ENCODE measurements around the gene RAD51B. TPM values are rescaled to one million over a fixed set of nuclear protein-coding genes. Genes with fewer than 3 reads are reported as not detected.

The RAD51B gene
- total and polyA plus RNA-seq, 2 donors (not counting 1 experiment from before 2014, with no cell fraction given), result 4.6 to 16.3 TPM

DNA sequence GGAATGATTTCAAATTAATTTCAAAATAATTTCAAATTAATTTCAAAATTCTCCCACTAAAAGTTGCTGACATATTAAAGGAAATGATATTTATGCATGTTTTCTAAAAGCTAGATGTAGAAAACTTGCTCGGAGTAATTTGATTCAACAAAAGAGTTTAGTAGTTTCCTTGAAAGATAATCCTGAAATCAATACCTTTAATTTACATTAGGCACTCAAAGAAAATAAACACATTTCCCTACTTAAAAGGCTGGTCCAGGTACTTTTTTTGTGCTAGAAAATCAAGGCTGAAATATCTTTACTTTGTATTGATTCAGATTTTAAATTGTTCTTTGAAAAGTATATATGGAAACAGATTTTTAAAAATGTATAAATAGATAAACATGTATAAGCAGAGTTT, 370.5 kb downstream of the RAD51B start:
- no peak for DNase-seq (ENCODE audit: low read depth in 2 of 2)
- TF ChIP-seq, protein P1, sequence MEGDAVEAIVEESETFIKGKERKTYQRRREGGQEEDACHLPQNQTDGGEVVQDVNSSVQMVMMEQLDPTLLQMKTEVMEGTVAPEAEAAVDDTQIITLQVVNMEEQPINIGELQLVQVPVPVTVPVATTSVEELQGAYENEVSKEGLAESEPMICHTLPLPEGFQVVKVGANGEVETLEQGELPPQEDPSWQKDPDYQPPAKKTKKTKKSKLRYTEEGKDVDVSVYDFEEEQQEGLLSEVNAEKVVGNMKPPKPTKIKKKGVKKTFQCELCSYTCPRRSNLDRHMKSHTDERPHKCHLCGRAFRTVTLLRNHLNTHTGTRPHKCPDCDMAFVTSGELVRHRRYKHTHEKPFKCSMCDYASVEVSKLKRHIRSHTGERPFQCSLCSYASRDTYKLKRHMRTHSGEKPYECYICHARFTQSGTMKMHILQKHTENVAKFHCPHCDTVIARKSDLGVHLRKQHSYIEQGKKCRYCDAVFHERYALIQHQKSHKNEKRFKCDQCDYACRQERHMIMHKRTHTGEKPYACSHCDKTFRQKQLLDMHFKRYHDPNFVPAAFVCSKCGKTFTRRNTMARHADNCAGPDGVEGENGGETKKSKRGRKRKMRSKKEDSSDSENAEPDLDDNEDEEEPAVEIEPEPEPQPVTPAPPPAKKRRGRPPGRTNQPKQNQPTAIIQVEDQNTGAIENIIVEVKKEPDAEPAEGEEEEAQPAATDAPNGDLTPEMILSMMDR (conservative IDR thresholded peaks at IDR 0.05 in 1 of 2, IDR thresholded peaks at IDR 0.05 in 1 of 2; ENCODE audit: low read depth in 1 of 2, low read length in 2 of 2), result no peak
- TF ChIP-seq EZH2 (IDR thresholded peaks at IDR 0.05; ENCODE audit: low read length, missing control alignments), result no peak
- H3K4me3 ChIP-seq (replicated peaks in 1 of 4; ENCODE audit: control extremely low read depth in 1 of 4, insufficient read depth in 1 of 4, low read depth in 3 of 4, low read length in 4 of 4), result no peak overlapping the region
- H2AFZ ChIP-seq (ENCODE audit: low read length), result no peak overlapping the region
- no peaks in the 10 kb centered on the region for H4K20me1 ChIP-seq (ENCODE audit: control insufficient read depth, extremely low read depth, insufficient read depth, low read length)
- H3K36me3 ChIP-seq (ENCODE audit: control insufficient read depth, insufficient read depth, low read length), result no peaks in the 10 kb centered on the region
- no peaks in the 10 kb centered on the region for H3K9me3 ChIP-seq (ENCODE audit: control insufficient read depth, insufficient read depth, low read depth, low read length)
- no peaks in the 10 kb centered on the region for H3K4me1 ChIP-seq (ENCODE audit: control insufficient read depth, extremely low read depth, insufficient read depth, low read length)
- no peak overlapping the region for H3K4me2 ChIP-seq (ENCODE audit: extremely low read depth, insufficient read depth, low read length)
- no peaks in the 10 kb centered on the region for H3K79me2 ChIP-seq (ENCODE audit: control insufficient read depth, insufficient read depth, low read length)
- no peak overlapping the region for H3K9ac ChIP-seq (ENCODE audit: insufficient read depth, low read length)
- H3K27ac ChIP-seq (ENCODE audit: insufficient read depth, low read length), result no peak overlapping the region
- H3K27me3 ChIP-seq (ENCODE audit: control insufficient read depth, insufficient read depth, low read length), result no peaks in the 10 kb centered on the region

DNA sequence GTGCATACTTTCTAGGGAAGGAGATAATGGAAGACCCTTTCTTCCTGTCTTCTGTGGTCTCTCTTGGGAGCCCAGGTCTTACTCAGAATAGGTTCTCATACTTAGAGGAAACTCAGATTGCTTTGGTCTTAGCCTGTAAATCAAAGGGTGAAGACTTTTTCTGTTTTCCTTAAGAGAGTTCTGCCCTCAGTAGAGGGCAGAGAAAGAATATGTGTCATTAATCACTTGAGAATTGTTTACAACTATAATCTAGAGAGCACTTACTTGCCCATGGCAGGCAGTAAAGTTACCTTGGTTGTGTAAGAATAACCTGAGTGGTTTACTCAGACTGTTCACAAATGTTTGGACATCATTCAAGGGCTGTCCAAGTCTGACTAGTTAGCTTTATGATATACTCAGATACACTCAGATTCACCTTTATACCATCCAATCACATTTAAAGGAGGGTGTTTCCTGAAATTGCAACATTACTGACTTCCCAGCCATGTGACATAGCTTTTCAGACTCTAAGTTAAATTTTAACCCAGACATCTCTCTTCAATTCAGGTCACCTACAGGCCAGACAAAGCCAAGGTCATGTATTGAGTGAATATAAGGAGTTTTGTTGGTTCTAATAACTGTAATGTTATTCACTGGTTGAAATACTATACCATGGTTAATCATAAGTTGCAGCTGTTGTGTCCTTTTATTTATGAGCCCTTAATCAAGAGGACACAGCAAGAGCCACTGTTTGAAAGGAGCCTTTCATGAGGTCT, 372.2 kb downstream of the RAD51B start:
- Histone ChIP-seq H3K27ac (ENCODE audit: insufficient read depth, low read length) (no peak overlapping the region), H3K9me3 (ENCODE audit: control insufficient read depth, insufficient read depth, low read depth, low read length) (no peaks in the 10 kb centered on the region), H4K20me1 (ENCODE audit: control insufficient read depth, extremely low read depth, insufficient read depth, low read length) (no peaks in the 10 kb centered on the region), H3K36me3 (ENCODE audit: control insufficient read depth, insufficient read depth, low read length) (no peaks in the 10 kb centered on the region), H3K4me3 (replicated peaks in 1 of 4; ENCODE audit: control extremely low read depth in 1 of 4, insufficient read depth in 1 of 4, low read depth in 3 of 4, low read length in 4 of 4) (no peak overlapping the region), H3K4me1 (ENCODE audit: control insufficient read depth, extremely low read depth, insufficient read depth, low read length) (no peaks in the 10 kb centered on the region), H2AFZ (ENCODE audit: low read length) (no peak overlapping the region), H3K9ac (ENCODE audit: insufficient read depth, low read length) (no peak overlapping the region), H3K4me2 (ENCODE audit: extremely low read depth, insufficient read depth, low read length) (no peak overlapping the region), H3K27me3 (ENCODE audit: control insufficient read depth, insufficient read depth, low read length) (no peaks in the 10 kb centered on the region), H3K79me2 (ENCODE audit: control insufficient read depth, insufficient read depth, low read length) (no peaks in the 10 kb centered on the region)
- TF ChIP-seq EZH2 (IDR thresholded peaks at IDR 0.05; ENCODE audit: low read length, missing control alignments), result no peak
- TF ChIP-seq, protein P1 (conservative IDR thresholded peaks at IDR 0.05 in 1 of 2, IDR thresholded peaks at IDR 0.05 in 1 of 2; ENCODE audit: low read depth in 1 of 2, low read length in 2 of 2), result no peak
- peak; percentile 40 to 63 for DNase-seq (ENCODE audit: low read depth in 2 of 2)

DNA sequence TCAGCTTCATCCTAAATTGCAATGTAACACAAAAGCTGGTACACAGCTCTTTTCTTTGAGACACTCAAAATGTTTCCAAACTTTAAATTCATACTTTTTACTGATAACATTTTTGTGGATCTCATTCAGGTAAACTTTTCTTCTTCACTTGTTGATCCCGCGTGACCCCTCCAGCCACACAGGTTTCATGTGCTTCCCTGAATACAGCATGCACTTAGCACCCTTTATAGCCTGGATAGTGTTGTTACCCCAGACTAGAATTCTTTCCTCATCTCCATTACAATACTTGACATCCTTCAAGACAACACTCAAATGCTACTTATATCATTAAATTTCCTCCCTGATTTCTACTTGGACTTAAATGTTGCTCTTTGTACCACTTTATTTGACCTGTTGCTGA, 373.4 kb downstream of the RAD51B start:
- Histone ChIP-seq H3K9ac (ENCODE audit: insufficient read depth, low read length) (no peak overlapping the region), H3K9me3 (ENCODE audit: control insufficient read depth, insufficient read depth, low read depth, low read length) (no peaks in the 10 kb centered on the region), H3K27ac (ENCODE audit: insufficient read depth, low read length) (no peak overlapping the region), H3K36me3 (ENCODE audit: control insufficient read depth, insufficient read depth, low read length) (no peaks in the 10 kb centered on the region), H3K4me1 (ENCODE audit: control insufficient read depth, extremely low read depth, insufficient read depth, low read length) (no peaks in the 10 kb centered on the region), H3K79me2 (ENCODE audit: control insufficient read depth, insufficient read depth, low read length) (no peaks in the 10 kb centered on the region), H3K4me2 (ENCODE audit: extremely low read depth, insufficient read depth, low read length) (no peak overlapping the region), H3K4me3 (replicated peaks in 1 of 4; ENCODE audit: control extremely low read depth in 1 of 4, insufficient read depth in 1 of 4, low read depth in 3 of 4, low read length in 4 of 4) (no peak overlapping the region), H2AFZ (ENCODE audit: low read length) (no peak overlapping the region), H3K27me3 (ENCODE audit: control insufficient read depth, insufficient read depth, low read length) (no peaks in the 10 kb centered on the region), H4K20me1 (ENCODE audit: control insufficient read depth, extremely low read depth, insufficient read depth, low read length) (no peaks in the 10 kb centered on the region)
- DNase-seq (ENCODE audit: low read depth in 2 of 2), result no peak
- TF ChIP-seq EZH2 (IDR thresholded peaks at IDR 0.05; ENCODE audit: low read length, missing control alignments), result no peak
- TF ChIP-seq, protein P1 (conservative IDR thresholded peaks at IDR 0.05 in 1 of 2, IDR thresholded peaks at IDR 0.05 in 1 of 2; ENCODE audit: low read depth in 1 of 2, low read length in 2 of 2), result no peak
